MM.1S (cell line): ENCODE results near the gene TMEM240.

Experiments used
- DNase-seq: peaks from one replicate; pipeline ENCODE4 v3.0.0-alpha.2; 2015
- H2AFZ ChIP-seq: fragments of 300-600 bp; sonication (generic); 2 replicates; pipeline ENCODE4 v1.6.0; 2016; ENCODE audit warnings: antibody characterized with exemption, low read length
- H3F3A ChIP-seq: fragments of 300-600 bp; sonication (generic); 2 replicates; pipeline ENCODE4 v1.6.1; 2016; ENCODE audit warnings: mild to moderate bottlenecking, antibody characterized with exemption, low read length, moderate library complexity, mixed read lengths; ENCODE audit not compliant: insufficient read depth
- H3K27ac ChIP-seq: fragments of 300-600 bp; sonication (generic); 2 replicates; pipeline ENCODE4 v1.5.1; 2016; ENCODE audit warnings: mild to moderate bottlenecking, low read length
- H3K27me3 ChIP-seq: fragments of 300-600 bp; sonication (generic); replicated peaks from 2 replicates; pipeline ENCODE4 v1.6.0; 2016; ENCODE audit warnings: low read length; ENCODE audit not compliant: insufficient read depth
- H3K36me3 ChIP-seq: fragments of 300-600 bp; sonication (generic); replicated peaks from 2 replicates; pipeline ENCODE4 v1.6.1; 2016; ENCODE audit warnings: mild to moderate bottlenecking, low read length, mixed read lengths; ENCODE audit not compliant: insufficient read depth
- H3K4me1 ChIP-seq: fragments of 300-600 bp; sonication (generic); 2 replicates; pipeline ENCODE4 v1.6.1; 2016; ENCODE audit warnings: low read length, mixed read lengths
- H3K4me2 ChIP-seq: fragments of 300-600 bp; sonication (generic); 2 replicates; pipeline ENCODE4 v1.6.0; 2016; ENCODE audit warnings: low read depth, low read length
- H3K4me3 ChIP-seq: fragments of 300-600 bp; sonication (generic); 2 replicates; pipeline ENCODE4 v1.5.1; 2016; ENCODE audit warnings: low read length, mixed read lengths
- H3K79me2 ChIP-seq: fragments of 300-600 bp; sonication (generic); 2 replicates; pipeline ENCODE4 v1.6.1; 2016; ENCODE audit warnings: mixed run types, low read length, mixed read lengths
- H3K9ac ChIP-seq: fragments of 300-600 bp; sonication (generic); 2 replicates; pipeline ENCODE4 v1.6.1; 2016; ENCODE audit warnings: low read length, mixed read lengths
- H3K9me2 ChIP-seq: fragments of 300-600 bp; sonication (generic); replicated peaks from 2 replicates; pipeline ENCODE4 v1.6.1; 2016; ENCODE audit warnings: mild to moderate bottlenecking, low read length, mixed read lengths; ENCODE audit not compliant: insufficient read depth
- H3K9me3 ChIP-seq: fragments of 300-600 bp; sonication (generic); replicated peaks from 2 replicates; pipeline ENCODE4 v1.6.1; 2016; ENCODE audit warnings: mild to moderate bottlenecking, low read length, mixed read lengths; ENCODE audit not compliant: insufficient read depth
- H4K20me1 ChIP-seq: fragments of 300-600 bp; sonication (generic); 2 replicates; pipeline ENCODE4 v1.6.1; 2016; ENCODE audit warnings: mild to moderate bottlenecking, low read length, moderate library complexity, mixed read lengths; ENCODE audit not compliant: insufficient read depth
- CTCF ChIP-seq: fragments of 300-600 bp; sonication (generic); IDR thresholded peaks from 2 replicates; pipeline ENCODE4 v1.5.1; 2016; ENCODE audit warnings: antibody characterized with exemption, low read length, mixed read lengths
- EZH2 ChIP-seq: fragments of 300-600 bp; sonication (generic); optimal IDR thresholded peaks from 2 replicates; pipeline ENCODE3; 2017; ENCODE audit warnings: low read depth, mild to moderate bottlenecking, antibody characterized with exemption, low read length, mixed read lengths
- EZH2phosphoT487 ChIP-seq: fragments of 300-600 bp; sonication (generic); IDR thresholded peaks from 2 replicates; pipeline ENCODE4 v1.6.1; 2018; ENCODE audit warnings: antibody characterized with exemption, low read length

TMEM240 gene

GRCh38 chr1:1573843-1574720, 33.7 kb upstream of the TMEM240 start:
- DNase-seq = peak; percentile 20
- peak overlapping the region; percentile 99 for H3K9ac ChIP-seq
- 0 out of 2 replicates have a peak, but pooled peaks cover 3% of the 10 kb centered on the region for H3K4me1 ChIP-seq
- H3K9me2 ChIP-seq = no peaks in the 10 kb centered on the region
- H3K79me2 ChIP-seq = peaks cover 60% of the 10 kb centered on the region
- H3K4me2 ChIP-seq = peak overlapping the region; percentile 64
- TF ChIP-seq CTCF = peak; percentile 13; the same call in 1 of the 2 replicates
- TF ChIP-seq EZH2phosphoT487 = no peak
- TF ChIP-seq EZH2 = no peak
- H3K27ac ChIP-seq = peak overlapping the region; percentile 67
- H3F3A ChIP-seq = peaks cover 3% of the 10 kb centered on the region; the same call in 1 of the 2 replicates
- peaks cover 25% of the 10 kb centered on the region for H3K27me3 ChIP-seq
- no peaks in the 10 kb centered on the region for H4K20me1 ChIP-seq
- H3K9me3 ChIP-seq = no peaks in the 10 kb centered on the region
- H3K4me3 ChIP-seq = peak overlapping the region; percentile 100
- H2AFZ ChIP-seq = peak overlapping the region; percentile 74
- H3K36me3 ChIP-seq = no peaks in the 10 kb centered on the region

DNA sequence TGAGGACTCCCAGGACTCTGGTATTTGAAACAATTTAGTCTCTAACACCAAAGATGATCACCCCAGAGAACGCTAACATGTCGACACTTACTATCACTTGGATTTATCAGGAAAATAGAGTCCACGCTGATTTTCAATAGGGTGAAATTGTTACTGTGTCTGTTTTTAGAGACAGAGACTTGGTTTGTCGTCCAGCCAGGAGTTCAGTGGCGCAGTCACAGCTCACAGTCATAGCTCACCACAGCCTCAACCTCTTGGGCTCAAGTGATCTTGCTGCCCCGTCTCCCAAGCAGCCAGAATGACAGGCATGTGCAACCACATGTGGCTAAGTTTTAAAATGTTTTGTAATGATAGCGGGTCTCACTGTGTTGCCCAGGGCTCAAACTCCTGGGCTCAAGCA, 28.9 kb upstream of the TMEM240 start:
- 0 out of 2 replicates have a peak, but pooled peaks cover 3% of the 10 kb centered on the region for H3K4me1 ChIP-seq
- H4K20me1 ChIP-seq = peaks cover 24% of the 10 kb centered on the region
- no peak overlapping the region for H3K4me2 ChIP-seq
- no peak overlapping the region for H3K27ac ChIP-seq
- no peak for DNase-seq
- no peak overlapping the region for H2AFZ ChIP-seq
- no peaks in the 10 kb centered on the region for H3K27me3 ChIP-seq
- no peak for TF ChIP-seq EZH2
- no peak for TF ChIP-seq EZH2phosphoT487
- no peak for TF ChIP-seq CTCF
- peaks cover 5% of the 10 kb centered on the region; the same call in 1 of the 2 replicates for H3K36me3 ChIP-seq
- H3K9me3 ChIP-seq = no peaks in the 10 kb centered on the region
- H3K4me3 ChIP-seq = no peak overlapping the region
- no peaks in the 10 kb centered on the region for H3F3A ChIP-seq
- H3K9me2 ChIP-seq = no peaks in the 10 kb centered on the region
- peaks cover 100% of the 10 kb centered on the region for H3K79me2 ChIP-seq
- H3K9ac ChIP-seq = no peak overlapping the region

- no peaks in the 10 kb centered on the region for H3K27me3 ChIP-seq
- DNase-seq = no peak
- no peaks in the 10 kb centered on the region for H3F3A ChIP-seq
- H3K9me3 ChIP-seq = no peaks in the 10 kb centered on the region
- no peak overlapping the region for H3K4me2 ChIP-seq
- H3K79me2 ChIP-seq = peaks cover 97% of the 10 kb centered on the region
- TF ChIP-seq CTCF = no peak
- no peak for TF ChIP-seq EZH2
- no peak for TF ChIP-seq EZH2phosphoT487
- H3K36me3 ChIP-seq = peaks cover 8% of the 10 kb centered on the region; the same call in 1 of the 2 replicates
- no peak overlapping the region for H3K9ac ChIP-seq
- no peak overlapping the region for H2AFZ ChIP-seq
- no peak overlapping the region for H3K4me3 ChIP-seq
- no peaks in the 10 kb centered on the region for H3K4me1 ChIP-seq
- H3K9me2 ChIP-seq = no peaks in the 10 kb centered on the region
- H3K27ac ChIP-seq = no peak overlapping the region
- peaks cover 24% of the 10 kb centered on the region for H4K20me1 ChIP-seq
Observed at GRCh38 chr1:1567891-1568291, 27.5 kb upstream of the TMEM240 start.
